Dendritic cell treated with granulocyte-macrophage colony-stimulating factor and Interleukin-4, amounts not matched to agents 40 ng/mL and 50 ng/mL, for 4 days (primary cell): ENCODE data around the gene SHISA5.

Source experiments
- H3K27ac Mint-ChIP-seq: one replicate; pipeline ENCODE4 v1.8.0; 2022; ENCODE audit warnings: mild to moderate bottlenecking, mixed read lengths
- H3K27me3 Mint-ChIP-seq: one replicate; pipeline ENCODE4 v1.8.0; 2022; ENCODE audit warnings: mild to moderate bottlenecking, mixed read lengths
- H3K36me3 Mint-ChIP-seq: one replicate; pipeline ENCODE4 v1.8.0; 2022; ENCODE audit warnings: low read depth, mixed read lengths
- H3K4me1 Mint-ChIP-seq: one replicate; pipeline ENCODE4 v1.8.0; 2022; ENCODE audit warnings: low read depth, mixed read lengths
- H3K4me3 Mint-ChIP-seq: one replicate; pipeline ENCODE4 v1.8.0; 2022; ENCODE audit warnings: mild to moderate bottlenecking, moderate library complexity, mixed read lengths
- H3K9me3 Mint-ChIP-seq: one replicate; pipeline ENCODE4 v1.8.0; 2022; ENCODE audit warnings: mixed read lengths
- intact Hi-C: fragments of 100-400 bp; cut with micrococcal nuclease; formaldehyde crosslinking; loops from one replicate; pipeline ENCODE4 v1.15.0; 2022

The SHISA5 gene

DNA sequence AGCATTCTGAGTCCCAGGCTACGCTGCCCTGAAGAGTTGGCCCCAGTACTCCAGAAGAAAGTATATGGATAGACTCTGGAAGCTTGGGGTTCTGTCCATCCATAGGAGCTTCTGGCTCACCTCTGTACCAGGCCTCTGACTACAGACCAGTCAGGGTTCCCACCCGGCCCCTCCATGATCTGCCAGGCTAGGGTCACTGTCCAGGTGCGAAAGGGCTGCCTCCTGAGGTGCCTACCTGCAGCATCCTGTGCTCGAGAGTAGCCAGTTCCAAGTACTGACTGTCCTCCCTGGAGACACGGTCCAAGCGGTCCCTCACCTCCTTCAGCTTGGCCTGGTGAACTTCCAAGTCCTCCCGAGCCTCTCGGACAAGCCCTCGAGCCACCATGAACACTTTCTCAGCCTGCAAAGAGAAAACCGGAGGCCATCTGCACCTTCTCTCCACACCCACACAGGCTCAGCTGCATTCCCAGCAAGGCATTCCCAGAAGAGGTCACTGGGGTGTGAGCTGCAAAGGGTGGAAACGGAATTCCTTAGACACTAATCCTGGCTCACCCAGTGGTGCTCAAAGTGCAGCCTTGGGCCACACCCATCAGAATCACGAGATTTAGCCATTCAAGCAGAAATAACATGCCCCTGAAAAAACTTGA lies 70.4 kb downstream of the SHISA5 start:
- Mint-ChIP-seq H3K27me3 (peaks cover 15% of the 10 kb centered on the region), H3K9me3 (no peaks in the 10 kb centered on the region)

DNA sequence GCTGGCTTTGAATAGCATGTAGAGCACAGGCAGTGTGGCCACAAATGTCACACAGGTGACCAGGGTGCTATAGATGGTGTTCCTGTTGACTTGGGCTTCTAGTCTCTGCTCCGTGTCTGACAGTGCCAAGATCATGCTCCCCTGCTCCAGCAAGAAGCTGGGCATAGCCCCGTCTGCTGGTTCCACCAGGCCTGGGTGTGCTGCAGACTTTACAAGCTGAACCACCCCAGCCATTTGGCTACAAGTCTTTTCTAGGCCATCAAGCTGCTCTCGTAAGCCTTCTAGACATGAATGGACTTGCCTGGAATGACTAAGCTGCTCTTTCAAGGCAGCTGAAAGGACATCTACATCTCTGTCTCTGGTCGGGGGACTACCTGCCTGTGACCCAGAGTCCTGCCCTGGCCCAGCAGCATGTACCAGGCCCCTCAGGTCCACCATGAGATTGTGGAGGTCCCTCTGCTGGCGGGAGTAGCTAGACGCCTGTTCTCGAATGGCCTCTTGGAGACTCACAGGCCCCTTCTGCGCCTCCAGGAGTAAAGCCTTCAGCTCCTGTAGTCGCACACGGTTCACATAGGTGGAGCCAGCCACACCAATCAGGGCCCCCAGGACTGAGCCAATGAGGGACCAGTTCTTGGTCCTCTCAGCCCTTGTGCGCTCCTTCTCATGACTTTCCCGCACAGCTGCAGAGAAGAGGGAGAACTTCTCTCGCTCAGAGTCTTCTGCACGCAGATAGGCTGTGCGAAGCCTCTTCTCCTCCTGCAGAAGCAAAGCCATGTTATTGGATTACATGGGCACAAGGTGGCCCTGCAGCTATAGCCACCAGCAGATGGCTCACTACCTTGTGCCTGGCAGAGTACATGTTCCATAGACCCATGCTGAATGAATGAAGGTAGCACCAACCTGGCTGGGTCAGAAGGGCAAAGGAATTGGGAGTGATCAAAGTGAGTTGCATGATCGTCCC lies 71.3 kb downstream of the SHISA5 start:
- Mint-ChIP-seq H3K9me3 (no peaks in the 10 kb centered on the region), H3K27me3 (peaks cover 23% of the 10 kb centered on the region), H3K36me3 (peaks cover 33% of the 10 kb centered on the region), H3K4me1 (peaks cover 13% of the 10 kb centered on the region), H3K4me3 (no peak overlapping the region), H3K27ac (no peak overlapping the region)
- intact Hi-C loops, result no loop called here

More for the DNA sequence above, 70.4 kb downstream of the SHISA5 start:
- Mint-ChIP-seq H3K4me3 (no peak overlapping the region), H3K4me1 (peaks cover 13% of the 10 kb centered on the region), H3K27ac (no peak overlapping the region), H3K36me3 (peaks cover 33% of the 10 kb centered on the region)
- intact Hi-C loops, result no loop called here

DNA sequence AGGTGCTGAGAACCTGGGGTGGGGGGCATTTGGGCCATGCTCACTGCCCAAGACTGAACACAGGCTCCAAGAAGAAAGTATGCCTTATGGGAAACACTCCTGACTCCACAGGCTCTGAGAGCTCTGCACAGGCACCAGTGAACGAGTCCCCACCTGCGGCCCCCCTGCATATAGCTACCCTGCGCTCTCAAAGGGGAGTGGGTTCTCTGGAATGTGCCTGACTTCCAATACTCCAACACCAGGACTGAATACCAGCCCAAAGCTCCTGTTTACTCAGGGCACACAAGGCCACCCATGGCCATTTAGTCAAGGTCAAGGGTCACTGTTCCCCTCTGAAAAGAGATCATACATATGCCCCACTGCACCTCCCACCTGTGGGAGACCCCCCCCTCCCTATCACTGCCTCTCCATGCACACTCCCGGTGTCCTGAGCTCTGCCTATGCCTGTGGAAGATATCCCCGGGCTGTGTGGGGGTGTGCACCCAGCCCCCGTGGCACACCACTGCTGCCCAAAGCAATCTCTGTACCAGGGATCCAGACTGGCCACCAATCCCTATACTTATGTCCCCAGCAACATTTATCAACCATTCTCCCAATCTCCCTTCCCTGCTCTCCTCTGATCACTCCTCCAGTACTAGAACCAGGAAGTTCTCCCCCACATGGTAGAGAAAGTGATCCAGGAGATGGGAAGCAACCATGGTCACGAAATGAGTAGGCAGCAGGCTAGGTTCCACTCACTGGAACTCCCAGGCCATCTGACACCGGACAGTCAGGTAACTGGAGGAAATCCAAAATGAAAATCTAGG lies 72.5 kb downstream of the SHISA5 start:
- H3K4me3 Mint-ChIP-seq, result no peak overlapping the region
- peaks cover 32% of the 10 kb centered on the region for H3K27me3 Mint-ChIP-seq
- intact Hi-C loops, result no loop called here
- peaks cover 33% of the 10 kb centered on the region for H3K36me3 Mint-ChIP-seq
- no peak overlapping the region for H3K27ac Mint-ChIP-seq
- no peaks in the 10 kb centered on the region for H3K9me3 Mint-ChIP-seq
- peaks cover 13% of the 10 kb centered on the region for H3K4me1 Mint-ChIP-seq

DNA sequence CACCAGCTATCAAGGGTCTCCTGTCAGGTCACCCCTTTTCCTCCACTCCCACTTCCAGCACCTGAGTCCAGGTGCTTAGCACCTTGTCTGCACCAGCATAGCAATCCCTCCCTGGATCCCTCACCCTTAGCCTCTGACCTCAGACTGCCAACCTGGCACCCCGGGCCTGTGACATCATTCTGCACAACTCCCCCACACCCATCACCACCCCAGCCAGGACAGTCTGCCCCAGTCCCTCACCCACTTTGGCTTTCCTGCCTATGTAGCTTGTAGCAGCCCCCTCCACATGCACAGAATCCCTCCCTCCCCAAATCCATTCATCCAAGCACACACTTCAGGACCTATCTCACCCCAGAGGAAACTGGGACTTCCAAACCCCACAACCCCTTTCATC lies 73.3 kb downstream of the SHISA5 start:
- peaks cover 13% of the 10 kb centered on the region for H3K4me1 Mint-ChIP-seq
- H3K9me3 Mint-ChIP-seq, result no peaks in the 10 kb centered on the region
- H3K27me3 Mint-ChIP-seq, result peaks cover 32% of the 10 kb centered on the region
- no peak overlapping the region for H3K27ac Mint-ChIP-seq
- peaks cover 33% of the 10 kb centered on the region for H3K36me3 Mint-ChIP-seq
- H3K4me3 Mint-ChIP-seq, result no peak overlapping the region
- intact Hi-C loops, result no loop called here

DNA sequence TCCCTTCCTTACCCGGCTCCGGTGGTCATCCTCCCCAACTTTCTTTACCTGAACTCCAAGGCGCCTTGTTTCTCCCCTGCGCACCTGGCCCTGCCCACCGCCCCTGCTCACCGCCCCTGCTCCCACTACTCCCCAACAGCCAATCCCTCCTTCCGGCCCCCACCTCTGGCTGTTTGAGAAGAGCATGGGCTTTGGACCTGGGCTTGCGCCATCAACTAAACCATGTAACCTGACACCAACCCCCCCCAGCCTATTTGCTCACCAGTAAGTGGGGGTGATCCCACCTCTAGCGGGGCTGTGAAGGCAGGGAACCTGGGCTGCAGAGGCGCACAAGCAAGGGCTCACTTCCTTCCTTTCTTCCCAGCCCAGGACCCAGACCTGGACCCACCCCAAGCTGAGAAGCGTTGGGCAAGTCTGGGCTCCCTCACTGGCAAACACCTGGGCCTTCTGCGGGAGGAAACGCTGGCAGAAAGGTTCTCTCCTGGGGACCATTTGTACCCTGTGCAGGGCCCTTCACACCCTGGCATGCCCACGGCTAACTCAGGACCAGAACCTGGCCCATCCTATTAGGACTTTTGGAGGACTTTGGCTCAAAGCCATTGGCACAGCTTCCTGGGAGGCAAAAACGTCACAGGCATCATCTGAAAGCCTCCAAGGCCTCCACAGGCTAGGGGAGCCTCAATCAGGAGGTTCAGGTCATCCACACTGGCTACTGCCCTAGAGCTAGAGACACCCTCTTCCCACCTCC lies 73.8 kb downstream of the SHISA5 start, which contains the start of gene PLXNB1:
Gene PLXNB1 (minus strand): TSS at position 127 of the 748 bp plus-strand sequence. CDS start 5,475 bp downstream, outside the sequence.
- Mint-ChIP-seq H3K27me3 (peaks cover 32% of the 10 kb centered on the region), H3K4me3 (peak within 1 kb of the TSS; percentile 73), H3K36me3 (peaks cover 33% of the 10 kb centered on the region), H3K4me1 (peaks cover 13% of the 10 kb centered on the region), H3K27ac (peak within 1 kb of the TSS; percentile 50), H3K9me3 (no peaks in the 10 kb centered on the region)
- intact Hi-C loops, result no loop called here

DNA sequence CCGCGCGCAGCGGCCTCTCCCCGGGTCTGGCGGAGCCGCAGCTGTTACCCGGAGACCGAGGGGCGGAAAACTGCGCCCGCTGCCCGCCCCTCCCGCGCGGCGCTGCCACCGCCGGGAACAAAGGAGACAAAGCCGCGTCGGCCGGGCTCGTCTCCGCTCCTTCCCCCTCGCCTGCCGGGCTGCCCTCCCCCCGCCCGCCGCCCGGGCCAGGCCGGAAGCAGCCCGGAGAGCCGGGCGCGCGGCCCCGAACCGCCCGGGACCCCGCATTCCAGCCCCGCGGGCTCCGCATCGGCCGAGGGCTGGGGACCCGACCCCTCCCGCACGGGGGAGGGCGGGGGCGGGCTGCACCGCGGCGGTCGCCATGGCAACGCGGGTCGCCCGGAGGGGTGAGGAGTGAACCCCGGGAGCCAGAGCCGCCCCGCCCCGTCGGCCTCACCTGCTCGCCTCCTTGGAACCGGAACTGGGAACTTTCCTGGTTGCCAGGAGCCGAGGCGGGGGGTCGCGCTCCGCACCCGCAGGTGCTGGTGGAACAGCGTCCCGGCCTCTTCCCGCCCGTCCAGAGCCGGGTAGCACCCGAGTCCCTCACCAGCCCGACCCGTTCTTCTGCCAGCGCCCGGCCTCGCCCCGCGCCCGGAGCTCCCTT lies 74.5 kb downstream of the SHISA5 start:
- H3K4me1 Mint-ChIP-seq, result peaks cover 13% of the 10 kb centered on the region
- H3K4me3 Mint-ChIP-seq, result peak overlapping the region; percentile 73
- H3K27ac Mint-ChIP-seq, result peak overlapping the region; percentile 50
- peaks cover 32% of the 10 kb centered on the region for H3K27me3 Mint-ChIP-seq
- intact Hi-C loops, result no loop called here
- no peaks in the 10 kb centered on the region for H3K9me3 Mint-ChIP-seq
- peaks cover 29% of the 10 kb centered on the region for H3K36me3 Mint-ChIP-seq

DNA sequence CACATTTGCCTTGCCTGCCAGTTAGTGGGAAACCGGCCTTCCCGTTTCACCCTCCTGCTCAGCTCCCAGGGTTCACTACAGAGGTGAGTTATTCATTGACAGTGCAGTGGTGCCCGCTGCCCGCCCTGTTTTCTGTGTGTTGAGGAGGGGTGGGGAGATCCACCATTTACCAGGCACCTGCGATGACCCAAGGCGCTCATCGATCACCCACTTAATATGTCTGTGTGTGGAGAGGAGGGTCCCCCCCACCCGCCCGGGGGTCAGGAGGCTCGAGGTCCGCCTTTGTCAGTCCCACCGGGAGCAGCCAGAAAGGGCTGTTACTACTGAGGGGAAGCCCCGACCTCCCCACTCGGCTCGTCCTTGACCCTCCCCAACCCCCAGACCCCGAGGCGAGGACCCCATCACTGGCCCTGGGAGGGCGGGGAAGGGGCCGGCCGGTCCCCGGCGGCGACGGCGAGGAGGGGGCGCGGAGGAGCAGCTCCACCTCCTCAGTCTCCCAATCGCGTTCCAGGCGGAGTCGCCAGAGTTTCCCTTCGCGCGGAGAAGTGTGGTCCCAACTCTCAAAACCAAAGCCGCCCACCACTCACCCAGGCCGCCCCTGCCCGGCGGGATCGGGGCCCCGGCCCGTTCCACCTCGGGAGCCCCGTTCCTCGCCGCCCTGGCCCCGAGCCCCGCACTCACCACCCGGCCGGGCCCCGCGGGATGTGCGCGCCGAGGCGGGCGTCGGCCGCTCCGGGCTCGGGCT lies 75.2 kb downstream of the SHISA5 start:
- intact Hi-C loops, result no loop called here
- H3K36me3 Mint-ChIP-seq, result peaks cover 25% of the 10 kb centered on the region
- H3K27me3 Mint-ChIP-seq, result peaks cover 34% of the 10 kb centered on the region
- no peaks in the 10 kb centered on the region for H3K9me3 Mint-ChIP-seq
- H3K4me3 Mint-ChIP-seq, result peak overlapping the region; percentile 48
- H3K27ac Mint-ChIP-seq, result no peak overlapping the region
- peaks cover 13% of the 10 kb centered on the region for H3K4me1 Mint-ChIP-seq

DNA sequence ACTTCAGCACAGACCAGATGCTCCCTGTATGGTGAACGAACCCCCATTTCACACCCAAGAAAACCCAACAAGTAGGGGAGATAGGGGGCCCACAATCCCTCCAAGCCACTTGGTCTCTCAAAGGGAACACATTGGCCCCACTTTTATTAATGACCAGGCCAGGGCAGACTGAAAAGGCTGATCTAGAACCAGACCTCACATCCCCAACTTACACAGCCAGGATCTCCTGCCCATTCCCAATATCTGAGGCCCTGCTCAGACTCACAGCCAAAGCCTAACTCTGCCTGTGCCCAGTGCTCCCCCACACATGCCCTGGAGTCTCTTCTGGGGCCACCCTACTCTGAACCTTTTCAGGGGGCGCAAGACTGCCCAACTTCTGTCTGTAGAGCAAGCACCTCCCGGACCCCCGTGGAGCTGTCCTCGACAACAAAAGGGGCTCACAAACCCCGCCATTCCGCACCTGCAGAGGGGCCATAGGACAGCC lies 75.8 kb downstream of the SHISA5 start:
- no peak overlapping the region for H3K4me3 Mint-ChIP-seq
- H3K27ac Mint-ChIP-seq, result no peak overlapping the region
- H3K27me3 Mint-ChIP-seq, result peaks cover 34% of the 10 kb centered on the region
- intact Hi-C loops, result no loop called here
- H3K36me3 Mint-ChIP-seq, result peaks cover 18% of the 10 kb centered on the region
- H3K4me1 Mint-ChIP-seq, result peaks cover 13% of the 10 kb centered on the region
- H3K9me3 Mint-ChIP-seq, result no peaks in the 10 kb centered on the region

DNA sequence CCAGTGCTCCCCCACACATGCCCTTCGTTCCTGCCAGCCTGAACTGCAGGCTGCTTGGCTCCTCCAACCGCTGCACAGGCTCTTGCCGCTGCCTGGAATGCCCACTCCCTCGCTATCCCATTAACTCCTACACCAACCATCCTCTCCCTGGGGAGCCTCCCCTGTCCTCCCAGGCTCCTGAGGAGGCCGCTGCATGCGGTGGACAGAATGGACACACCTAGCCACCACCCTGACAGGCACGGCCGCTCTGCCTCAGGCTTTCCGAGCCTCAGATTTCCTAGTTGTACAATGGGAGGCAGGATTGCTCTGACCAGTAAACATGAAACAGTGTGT lies 76.4 kb downstream of the SHISA5 start:
- Mint-ChIP-seq H3K36me3 (peaks cover 13% of the 10 kb centered on the region), H3K27ac (no peak overlapping the region), H3K4me1 (peaks cover 13% of the 10 kb centered on the region), H3K27me3 (peaks cover 34% of the 10 kb centered on the region), H3K9me3 (no peaks in the 10 kb centered on the region), H3K4me3 (no peak overlapping the region)
- intact Hi-C loops, result no loop called here

DNA sequence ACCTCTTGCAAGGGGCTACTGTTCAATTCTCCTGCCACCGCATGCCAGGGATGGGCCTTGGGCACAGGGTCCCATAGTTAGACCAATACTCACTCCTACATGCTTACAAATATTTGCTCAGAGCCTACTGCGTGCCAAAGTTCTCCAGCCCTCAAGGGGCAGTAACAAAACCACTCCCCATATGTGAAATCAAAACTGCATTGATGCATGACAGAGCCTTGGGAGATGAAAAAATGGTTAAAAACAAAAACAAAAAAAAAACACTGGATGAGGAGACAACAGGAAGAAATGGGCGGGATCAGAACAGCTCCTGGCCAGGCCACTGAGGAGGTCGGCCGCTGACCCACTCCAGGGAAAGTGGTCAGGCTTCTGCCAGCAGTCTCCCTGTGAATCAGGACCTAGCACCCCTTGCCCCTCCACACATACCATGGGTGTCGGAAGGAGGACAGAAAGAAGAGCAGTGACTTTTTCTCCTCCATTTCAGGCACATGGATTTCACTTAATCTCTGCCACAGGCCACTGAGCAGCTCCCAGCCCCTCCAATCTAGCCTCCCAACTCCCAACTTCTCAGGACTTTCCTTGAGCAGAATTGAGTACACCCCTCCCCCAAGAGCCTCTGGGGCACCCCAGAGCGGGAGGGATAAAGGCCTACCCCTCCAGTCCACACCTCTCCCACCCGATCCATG lies 76.9 kb downstream of the SHISA5 start:
- Mint-ChIP-seq H3K4me3 (no peak overlapping the region), H3K4me1 (peaks cover 13% of the 10 kb centered on the region), H3K36me3 (peaks cover 8% of the 10 kb centered on the region), H3K27me3 (peaks cover 34% of the 10 kb centered on the region), H3K27ac (no peak overlapping the region), H3K9me3 (no peaks in the 10 kb centered on the region)
- intact Hi-C loops, result no loop called here

DNA sequence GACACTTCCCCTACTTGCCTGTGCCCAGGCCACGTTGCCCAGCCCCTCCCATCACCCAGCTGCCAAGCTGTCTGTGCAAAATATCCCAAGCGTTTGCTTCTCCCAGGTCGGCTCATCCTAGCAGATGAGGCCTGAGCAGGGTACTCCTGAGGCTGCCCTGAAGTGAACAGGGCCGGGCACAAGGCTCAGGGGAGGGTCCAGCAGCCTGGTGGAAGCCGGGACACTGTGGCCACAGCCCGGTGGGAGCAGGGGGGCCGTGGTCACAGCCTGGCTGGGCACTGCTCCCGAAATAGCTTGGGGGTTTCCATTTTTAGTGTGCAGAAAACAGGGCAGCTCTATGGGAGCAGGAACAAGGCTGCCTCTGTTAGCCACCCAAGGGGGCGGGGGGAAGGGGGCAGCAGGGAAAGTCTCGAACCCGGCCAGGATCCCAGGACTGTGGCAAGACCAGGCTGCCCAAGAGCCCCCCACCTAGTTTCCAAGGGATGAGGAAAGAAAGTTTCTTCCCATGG lies 77.5 kb downstream of the SHISA5 start:
- peaks cover 7% of the 10 kb centered on the region for H3K4me1 Mint-ChIP-seq
- H3K27me3 Mint-ChIP-seq, result peaks cover 34% of the 10 kb centered on the region
- H3K9me3 Mint-ChIP-seq, result no peaks in the 10 kb centered on the region
- no peak overlapping the region for H3K4me3 Mint-ChIP-seq
- H3K36me3 Mint-ChIP-seq, result peaks cover 2% of the 10 kb centered on the region
- H3K27ac Mint-ChIP-seq, result no peak overlapping the region
- intact Hi-C loops, result no loop called here
